SK-N-SH (cell line): ENCODE measurements around the gene PAQR7. TPM values are rescaled to one million over a fixed set of nuclear protein-coding genes. Genes with fewer than 3 reads are reported as not detected.
A peak's percentile ranks its signal among the peaks of the same experiment; 100 is the strongest.

ENCODE experiments used
- CTCF ChIA-PET: fragments of 300-600, 350-600 bp; formaldehyde crosslinking; extraction: SDS; loops from one replicate; lab custom pipeline; 2021; lab: Yijun Ruan, JAX
- POLR2A ChIA-PET: fragments of 350-600 bp; sonication (Branson Sonifier 250); formaldehyde crosslinking; extraction: SDS; loops from one replicate; lab custom pipeline; 2020; ENCODE audit warnings: antibody characterized with exemption, inconsistent platforms; lab: Yijun Ruan, JAX
- DNase-seq: peaks from one replicate; pipeline ENCODE4 v3.0.0; 2012
- H2AFZ ChIP-seq: fragments of 200-600 bp; sonication (generic); 2 replicates; pipeline ENCODE4 v1.8.1; 2016; ENCODE audit warnings: antibody characterized with exemption, mild to moderate bottlenecking, low read depth
- H3F3A ChIP-seq: fragments of 200-600 bp; sonication (generic); replicated peaks from 2 replicates; pipeline ENCODE3; 2016; ENCODE audit warnings: antibody characterized with exemption, mild to moderate bottlenecking; ENCODE audit not compliant: insufficient read depth
- H3K27ac ChIP-seq, 2 experiments: fragments of 200-500 bp in 1 of 2; fragments of 200-600 bp in 1 of 2; sonication (Bioruptor generic) in 1 of 2; sonication (generic), shearing (Covaris generic) in 1 of 2; 2 replicates each; pipeline versions ENCODE4 v1.5.1 to v1.6.1; 2014 to 2016; ENCODE audit warnings: low read depth in 2 of 2, inconsistent platforms in 1 of 2, low read length in 1 of 2, mild to moderate bottlenecking in 1 of 2, mixed read lengths in 1 of 2
- H3K27me3 ChIP-seq: fragments of 200-600 bp; sonication (generic), shearing (Covaris generic); 2 replicates; pipeline ENCODE4 v1.6.1; 2016; ENCODE audit warnings: mixed run types; ENCODE audit not compliant: insufficient read depth
- H3K36me3 ChIP-seq, 2 experiments: fragments of 200-500 bp in 1 of 2; fragments of 200-600 bp in 1 of 2; sonication (Bioruptor generic) in 1 of 2; sonication (generic) in 1 of 2; replicated peaks in 1 of 2; 2 replicates each; pipeline versions ENCODE3 to v1.5.1; 2014 to 2016; ENCODE audit warnings: low read length in 1 of 2, mild to moderate bottlenecking in 1 of 2; ENCODE audit not compliant: insufficient read depth in 2 of 2, control insufficient read depth in 1 of 2
- H3K4me1 ChIP-seq, 2 experiments: fragments of 200-500 bp in 1 of 2; fragments of 200-600 bp in 1 of 2; sonication (Bioruptor generic) in 1 of 2; sonication (generic), shearing (Covaris generic) in 1 of 2; 2 replicates each; pipeline versions ENCODE4 v1.5.1 to v1.6.1; 2014 to 2016; ENCODE audit warnings: low read depth in 1 of 2, low read length in 1 of 2, mixed run types in 1 of 2; ENCODE audit not compliant: insufficient read depth in 2 of 2, control insufficient read depth in 1 of 2
- H3K4me2 ChIP-seq: fragments of 200-600 bp; sonication (generic), shearing (Covaris generic); 2 replicates; pipeline ENCODE4 v1.6.1; 2017; ENCODE audit warnings: mixed run types
- H3K4me3 ChIP-seq, 2 experiments: fragments of 200-500 bp in 1 of 2; fragments of 200-600 bp in 1 of 2; sonication (Bioruptor generic) in 1 of 2; sonication (generic), shearing (Covaris generic) in 1 of 2; 2 replicates each; pipeline versions ENCODE4 v1.5.1 to v1.8.1; 2014 to 2016; ENCODE audit warnings: low read depth in 2 of 2, inconsistent platforms in 1 of 2, low read length in 1 of 2, mild to moderate bottlenecking in 1 of 2, mixed read lengths in 1 of 2, moderate library complexity in 1 of 2
- H3K79me2 ChIP-seq: fragments of 200-600 bp; sonication (generic); 2 replicates; pipeline ENCODE4 v1.8.1; 2017; ENCODE audit warnings: mild to moderate bottlenecking; ENCODE audit not compliant: insufficient read depth
- H3K9ac ChIP-seq: fragments of 200-600 bp; sonication (generic); 2 replicates; pipeline ENCODE4 v1.6.1; 2017; ENCODE audit warnings: mixed run types
- H3K9me2 ChIP-seq: fragments of 200-600 bp; sonication (generic); 2 replicates; pipeline ENCODE4 v1.6.1; 2017; ENCODE audit warnings: mixed run types
- H3K9me3 ChIP-seq: fragments of 200-600 bp; sonication (generic); 2 replicates; pipeline ENCODE4 v1.6.1; 2017; ENCODE audit warnings: mixed run types, mild to moderate bottlenecking, moderate library complexity
- H4K20me1 ChIP-seq: fragments of 200-600 bp; sonication (generic); 2 replicates; pipeline ENCODE4 v1.6.1; 2017; ENCODE audit warnings: mild to moderate bottlenecking, mixed run types; ENCODE audit not compliant: insufficient read depth
- EP300 ChIP-seq, 2 experiments: IDR thresholded peaks; 2 replicates each; pipeline versions ENCODE4 v1.4.0 to v1.6.1; 2012; ENCODE audit warnings: borderline replicate concordance in 1 of 2, low read depth in 1 of 2, low read length in 1 of 2
- EZH2phosphoT487 ChIP-seq: fragments of 200-600 bp; sonication (generic); IDR thresholded peaks from 2 replicates; pipeline ENCODE4 v1.6.1; 2017; ENCODE audit warnings: low read depth, mixed run types, mild to moderate bottlenecking, antibody characterized with exemption, moderate library complexity, borderline replicate concordance
- FOSL2 ChIP-seq: IDR thresholded peaks from 2 replicates; pipeline ENCODE4 v1.4.0; 2012; ENCODE audit warnings: low read depth, mild to moderate bottlenecking, moderate library complexity, borderline replicate concordance
- FOXM1 ChIP-seq: IDR thresholded peaks from 2 replicates; pipeline ENCODE4 v1.4.0; 2012; ENCODE audit warnings: low read depth, mild to moderate bottlenecking
- GABPA ChIP-seq: IDR thresholded peaks from 2 replicates; pipeline ENCODE4 v1.4.0; 2012; ENCODE audit warnings: low read depth, mild to moderate bottlenecking
- GATA2 ChIP-seq: sonication (generic); formaldehyde crosslinking; IDR thresholded peaks from 2 replicates; pipeline ENCODE4 v1.5.0; 2020; ENCODE audit warnings: mild to moderate bottlenecking, missing genetic modification reagents
- MAX ChIP-seq: IDR thresholded peaks from 2 replicates; pipeline ENCODE4 v1.4.0; 2012; ENCODE audit warnings: low read depth
- MEF2A ChIP-seq: IDR thresholded peaks from 2 replicates; pipeline ENCODE4 v1.4.0; 2012; ENCODE audit warnings: low read depth, borderline replicate concordance
- NFIC ChIP-seq: IDR thresholded peaks from 2 replicates; pipeline ENCODE4 v1.4.0; 2012; ENCODE audit warnings: borderline replicate concordance
- POLR2AphosphoS5 ChIP-seq: IDR thresholded peaks from 2 replicates; pipeline ENCODE4 v1.6.1; 2012; ENCODE audit warnings: low read depth, low read length
- RAD21 ChIP-seq: IDR thresholded peaks from 2 replicates; pipeline ENCODE4 v1.6.1; 2012; ENCODE audit warnings: mild to moderate bottlenecking, low read length
- RCOR1 ChIP-seq: fragments of 150-350 bp; IDR thresholded peaks from 2 replicates; pipeline ENCODE4 v1.6.1; 2017; ENCODE audit warnings: antibody characterized with exemption, low read length
- REST ChIP-seq: IDR thresholded peaks from 2 replicates; pipeline ENCODE4 v1.6.1; 2012; ENCODE audit warnings: mild to moderate bottlenecking, low read depth, low read length, moderate library complexity
- RFX5 ChIP-seq: IDR thresholded peaks from 2 replicates; pipeline ENCODE4 v1.6.1; 2012; ENCODE audit warnings: mild to moderate bottlenecking, improper control_type of control experiment, low read length
- RXRA ChIP-seq: IDR thresholded peaks from 2 replicates; pipeline ENCODE4 v1.4.0; 2012; ENCODE audit warnings: low read depth, mild to moderate bottlenecking, borderline replicate concordance
- SMC3 ChIP-seq: IDR thresholded peaks from 2 replicates; pipeline ENCODE4 v1.6.1; 2012; ENCODE audit warnings: low read depth, low read length, improper control_type of control experiment
- TCF12 ChIP-seq: IDR thresholded peaks from 2 replicates; pipeline ENCODE4 v1.4.0; 2012
- TEAD4 ChIP-seq: IDR thresholded peaks from 2 replicates; pipeline ENCODE4 v1.4.0; 2012; ENCODE audit warnings: mild to moderate bottlenecking, borderline replicate concordance; ENCODE audit not compliant: insufficient read depth
- YY1 ChIP-seq: IDR thresholded peaks from 2 replicates; pipeline ENCODE4 v1.4.0; 2012; ENCODE audit warnings: low read depth, mild to moderate bottlenecking
- WGBS: methylation state at CpG from one replicate; pipeline ENCODE4 v1.1.6; 2017; ENCODE audit warnings: low lambda C conversion rate; 5-methylcytosine and 5-hydroxymethylcytosine counted together
- polyA plus RNA-seq, 3 experiments: library from polyadenylated mRNA; depleted of rRNA; stranded (reverse); fragments of >200 nt; gene quantifications; 2 replicates each; pipeline ENCODE4 v1.2.3, GENCODE V29; 2012
- TF ChIP-seq, protein P1 (sequence below): fragments of 150-350 bp; IDR thresholded peaks from 2 replicates; pipeline ENCODE4 v1.6.1; 2017; ENCODE audit warnings: antibody characterized with exemption, low read length, low read depth, borderline replicate concordance
- TF ChIP-seq, protein P2 (sequence below): IDR thresholded peaks from 2 replicates; pipeline ENCODE4 v1.4.0; 2012; ENCODE audit warnings: low read depth, borderline replicate concordance
- TF ChIP-seq, protein P3 (sequence below): IDR thresholded peaks from 2 replicates; pipeline ENCODE4; 2012

The PAQR7 gene
- polyA plus RNA-seq, 1 of the 3 experiments (the other 2 are of a cell fraction), result 5.6 TPM

DNA sequence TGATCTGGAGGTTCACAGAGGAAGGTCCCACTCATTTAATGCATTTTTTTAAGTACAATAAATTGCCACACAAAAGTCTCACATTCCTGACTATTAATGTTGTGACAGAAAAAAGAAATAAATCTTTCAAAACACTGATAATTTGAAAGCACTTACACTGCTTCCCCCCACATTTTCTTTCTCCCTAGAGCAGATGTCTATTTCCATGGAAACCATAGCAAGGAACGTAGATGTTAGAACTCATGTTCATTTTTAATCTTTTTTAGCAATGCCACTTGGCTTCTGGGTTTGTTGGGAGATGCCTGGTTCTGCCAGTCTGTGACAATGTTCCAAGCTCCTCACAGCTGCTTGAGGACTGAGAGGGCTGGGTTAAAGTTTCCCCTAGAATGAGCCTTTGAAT, 32.7 kb upstream of the PAQR7 start:
- ChIA-PET CTCF (interaction anchor here (1.4 to 6.5 kb wide), 2 partner anchors 13 to 89 kb away, joined by 4 to 57 read pairs; partner anchors contain the start of gene PAFAH2), POLR2A (no interaction called here)
- WGBS, result 96% methylated on average over 1 of the region's 1 CpG
- Histone ChIP-seq H3F3A (peaks cover 24% of the 10 kb centered on the region), H3K4me1 (peaks cover 13 to 18% of the 10 kb centered on the region in 2 experiments), H3K9me2 (no peaks in the 10 kb centered on the region), H3K79me2 (peaks cover 24% of the 10 kb centered on the region), H3K27me3 (no peaks in the 10 kb centered on the region), H2AFZ (no peak overlapping the region), H3K9me3 (no peaks in the 10 kb centered on the region), H3K4me2 (no peak overlapping the region), H3K27ac (no peak overlapping the region), H3K9ac (no peak overlapping the region), H3K4me3 (no peak overlapping the region), H3K36me3 (peaks cover 5% of the 10 kb centered on the region in 2 experiments), H4K20me1 (peaks cover 14% of the 10 kb centered on the region; the same call in 1 of the 2 replicates)
- no peak for DNase-seq
- no peak for TF ChIP-seq POLR2AphosphoS5
- no peak for TF ChIP-seq RFX5
- no peak for TF ChIP-seq FOSL2
- TF ChIP-seq, protein P1, sequence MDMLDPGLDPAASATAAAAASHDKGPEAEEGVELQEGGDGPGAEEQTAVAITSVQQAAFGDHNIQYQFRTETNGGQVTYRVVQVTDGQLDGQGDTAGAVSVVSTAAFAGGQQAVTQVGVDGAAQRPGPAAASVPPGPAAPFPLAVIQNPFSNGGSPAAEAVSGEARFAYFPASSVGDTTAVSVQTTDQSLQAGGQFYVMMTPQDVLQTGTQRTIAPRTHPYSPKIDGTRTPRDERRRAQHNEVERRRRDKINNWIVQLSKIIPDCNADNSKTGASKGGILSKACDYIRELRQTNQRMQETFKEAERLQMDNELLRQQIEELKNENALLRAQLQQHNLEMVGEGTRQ, result no peak
- no peak for TF ChIP-seq YY1
- TF ChIP-seq, protein P2, sequence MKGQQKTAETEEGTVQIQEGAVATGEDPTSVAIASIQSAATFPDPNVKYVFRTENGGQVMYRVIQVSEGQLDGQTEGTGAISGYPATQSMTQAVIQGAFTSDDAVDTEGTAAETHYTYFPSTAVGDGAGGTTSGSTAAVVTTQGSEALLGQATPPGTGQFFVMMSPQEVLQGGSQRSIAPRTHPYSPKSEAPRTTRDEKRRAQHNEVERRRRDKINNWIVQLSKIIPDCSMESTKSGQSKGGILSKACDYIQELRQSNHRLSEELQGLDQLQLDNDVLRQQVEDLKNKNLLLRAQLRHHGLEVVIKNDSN, result no peak
- TF ChIP-seq RAD21, result no peak
- TF ChIP-seq GATA2 (CRISPR knock-in tag), result no peak
- TF ChIP-seq TEAD4, result no peak

- Histone ChIP-seq H3K27me3 (no peaks in the 10 kb centered on the region), H3K9me2 (no peaks in the 10 kb centered on the region), H3K36me3 (peaks cover 10 to 11% of the 10 kb centered on the region in 2 experiments), H3K27ac (no peak overlapping the region), H3K4me1 (peaks cover 13 to 23% of the 10 kb centered on the region in 2 experiments), H3K4me2 (no peak overlapping the region), H3K9me3 (no peaks in the 10 kb centered on the region), H3K4me3 (no peak overlapping the region), H3K9ac (no peak overlapping the region)
- CTCF ChIA-PET, result interaction anchor here (1.4 to 6.5 kb wide), 2 partner anchors 12 to 90 kb away, joined by 4 to 57 read pairs; partner anchors contain the start of gene PAFAH2
- TF ChIP-seq POLR2AphosphoS5 (no peak), SMC3 (no peak), EP300 (IDR thresholded peaks at IDR 0.05; ENCODE audit: borderline replicate concordance in 1 of 2, low read depth in 1 of 2, low read length in 1 of 2) (no peak), MAX (no peak), RCOR1 (no peak), GABPA (no peak), RXRA (no peak), GATA2 (CRISPR knock-in tag) (no peak), REST (no peak), TCF12 (no peak), NFIC (no peak), TEAD4 (no peak), FOXM1 (no peak), MEF2A (no peak), RAD21 (no peak), EZH2phosphoT487 (no peak)
- TF ChIP-seq, protein P3, sequence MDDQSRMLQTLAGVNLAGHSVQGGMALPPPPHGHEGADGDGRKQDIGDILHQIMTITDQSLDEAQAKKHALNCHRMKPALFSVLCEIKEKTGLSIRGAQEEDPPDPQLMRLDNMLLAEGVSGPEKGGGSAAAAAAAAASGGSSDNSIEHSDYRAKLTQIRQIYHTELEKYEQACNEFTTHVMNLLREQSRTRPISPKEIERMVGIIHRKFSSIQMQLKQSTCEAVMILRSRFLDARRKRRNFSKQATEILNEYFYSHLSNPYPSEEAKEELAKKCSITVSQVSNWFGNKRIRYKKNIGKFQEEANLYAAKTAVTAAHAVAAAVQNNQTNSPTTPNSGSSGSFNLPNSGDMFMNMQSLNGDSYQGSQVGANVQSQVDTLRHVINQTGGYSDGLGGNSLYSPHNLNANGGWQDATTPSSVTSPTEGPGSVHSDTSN, result no peak
- TF ChIP-seq, all 33 proteins: peak for 0
- Histone ChIP-seq H4K20me1 (peaks cover 18% of the 10 kb centered on the region; the same call in 1 of the 2 replicates), H3K79me2 (peaks cover 30% of the 10 kb centered on the region), H3F3A (peaks cover 24% of the 10 kb centered on the region), H2AFZ (0 out of 2 replicates have a peak overlapping the region, but pooled peaks have one; percentile 38)
- DNase-seq, result no peak
- POLR2A ChIA-PET, result interaction anchor here (1.7 to 4.2 kb wide), 2 partner anchors 32 to 90 kb away, joined by 3 to 16 read pairs; partner anchors contain the start of genes PAFAH2 and PAQR7
- 83% methylated on average over 6 of the region's 6 CpGs for WGBS
Observed at GRCh38 chr1:25907601-25908000, 32.1 kb upstream of the PAQR7 start.
